Adipocyte (in vitro differentiated cells): ENCODE measurements around the gene TRAPPC13.
"Not testable (repeated sequence)": the region's sequence is repeated elsewhere in the genome, so short reads cannot be mapped to it uniquely, and the experiment has no call there.

Experiments
- DNase-seq: peaks from one replicate; pipeline ENCODE4 v3.0.0-alpha.2; 2015; ENCODE audit warnings: low read depth
- H3K27me3 ChIP-seq: replicated peaks from 2 replicates; pipeline ENCODE4 v1.7.0; 2013; ENCODE audit warnings: mild to moderate bottlenecking, low read length, moderate library complexity; ENCODE audit not compliant: control insufficient read depth, insufficient read depth
- H3K36me3 ChIP-seq: 2 replicates; pipeline ENCODE4 v1.7.0; 2013; ENCODE audit warnings: low read length, mild to moderate bottlenecking, moderate library complexity; ENCODE audit not compliant: control insufficient read depth, insufficient read depth, severe bottlenecking
- H3K4me1 ChIP-seq: 2 replicates; pipeline ENCODE4 v1.7.0; 2013; ENCODE audit warnings: mild to moderate bottlenecking, low read length, moderate library complexity; ENCODE audit not compliant: control insufficient read depth, insufficient read depth
- H3K4me3 ChIP-seq: 2 replicates; pipeline ENCODE4 v1.7.0; 2013; ENCODE audit warnings: mild to moderate bottlenecking, low read length, moderate library complexity
- H3K9ac ChIP-seq: 2 replicates; pipeline ENCODE4 v1.7.0; 2013; ENCODE audit warnings: mild to moderate bottlenecking, low read length, moderate library complexity
- H3K9me3 ChIP-seq: 2 replicates; pipeline ENCODE4 v1.7.0; 2013; ENCODE audit warnings: mild to moderate bottlenecking, low read length, moderate library complexity; ENCODE audit not compliant: control insufficient read depth

TRAPPC13 gene

DNA sequence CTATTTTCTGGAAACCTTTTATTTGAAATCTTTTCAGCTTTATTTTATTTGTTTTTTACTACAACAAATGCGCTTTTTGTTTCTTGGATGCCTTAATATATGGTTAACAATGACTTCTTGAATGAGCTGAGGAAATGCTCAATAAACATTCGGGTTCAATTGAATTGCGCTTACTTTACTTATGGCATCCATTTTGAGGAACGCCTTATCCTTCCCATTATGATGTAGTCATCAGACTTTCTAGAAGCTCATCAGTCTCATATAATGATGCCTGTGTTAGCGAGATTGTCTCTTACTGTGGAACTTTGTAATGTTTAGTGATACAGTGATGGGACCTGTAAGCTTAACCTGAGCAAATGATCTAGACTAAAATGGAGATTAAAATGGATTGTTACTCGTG lies 916 bp downstream of the TRAPPC13 start:
- H3K9me3 ChIP-seq, result no peaks in the 10 kb centered on the region
- no peaks in the 10 kb centered on the region for H3K27me3 ChIP-seq
- peaks cover 22% of the 10 kb centered on the region for H3K4me1 ChIP-seq
- H3K9ac ChIP-seq, result peak overlapping the region; percentile 93
- H3K36me3 ChIP-seq, result peaks cover 11% of the 10 kb centered on the region
- peak overlapping the region; percentile 97 for H3K4me3 ChIP-seq
- DNase-seq, result peak; percentile 2

- no peak overlapping the region for H3K4me3 ChIP-seq
- peaks cover 20% of the 10 kb centered on the region for H3K36me3 ChIP-seq
- DNase-seq, result no peak
- H3K9ac ChIP-seq, result no peak overlapping the region
- H3K4me1 ChIP-seq, result peaks cover 4% of the 10 kb centered on the region
- no peaks in the 10 kb centered on the region for H3K9me3 ChIP-seq
- no peaks in the 10 kb centered on the region for H3K27me3 ChIP-seq
Measured at GRCh38 chr5:65630981-65631380, 6.2 kb downstream of the TRAPPC13 start.

DNA sequence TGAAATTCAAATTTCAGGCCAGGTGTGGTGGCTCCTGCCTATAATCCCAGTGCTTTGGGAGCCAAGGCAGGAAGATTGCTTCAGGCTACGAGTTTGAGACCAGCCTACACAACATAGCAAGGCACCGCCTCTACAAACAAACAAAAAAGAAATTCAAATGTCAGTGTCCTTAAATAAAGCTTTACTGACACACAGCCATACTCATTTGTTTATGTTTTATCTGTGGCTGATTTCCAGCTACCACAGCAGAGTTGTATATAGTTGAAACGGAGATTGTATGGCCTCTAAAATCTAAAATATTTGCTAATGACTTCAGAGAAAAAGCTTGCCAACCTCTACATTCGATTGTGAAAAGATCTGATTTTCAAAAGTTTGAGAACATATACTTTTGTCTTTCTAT lies 15.4 kb downstream of the TRAPPC13 start:
- Histone ChIP-seq H3K4me1 (no peaks in the 10 kb centered on the region), H3K36me3 (peaks cover 52% of the 10 kb centered on the region), H3K27me3 (no peaks in the 10 kb centered on the region), H3K9me3 (no peaks in the 10 kb centered on the region), H3K4me3 (no peak overlapping the region), H3K9ac (no peak overlapping the region)
- no peak for DNase-seq

DNA sequence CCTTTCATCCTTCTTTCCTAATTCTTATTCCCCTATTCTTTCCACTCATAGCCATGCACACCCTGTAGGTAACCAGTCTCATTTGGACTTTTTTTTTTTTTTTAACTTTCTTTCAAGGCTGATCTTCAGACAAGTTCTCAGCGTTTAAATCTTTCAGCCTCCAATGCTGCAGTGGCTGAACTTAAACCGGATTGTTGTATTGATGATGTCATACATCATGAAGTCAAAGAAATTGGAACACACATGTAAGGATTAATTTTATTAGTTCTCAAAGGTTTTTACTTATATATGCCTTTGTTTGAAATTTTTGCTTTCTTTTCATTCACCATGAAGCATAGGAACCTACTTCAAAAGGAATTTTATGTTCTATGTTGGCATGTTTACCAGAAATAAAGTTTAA lies 22.1 kb downstream of the TRAPPC13 start:
- Histone ChIP-seq H3K27me3 (no peaks in the 10 kb centered on the region), H3K4me1 (no peaks in the 10 kb centered on the region), H3K9ac (no peak overlapping the region), H3K36me3 (peaks cover 18% of the 10 kb centered on the region), H3K9me3 (no peaks in the 10 kb centered on the region), H3K4me3 (no peak overlapping the region)
- no peak for DNase-seq

- no peaks in the 10 kb centered on the region for H3K27me3 ChIP-seq
- DNase-seq, result no peak
Measured at GRCh38 chr5:65647941-65648340, 23.1 kb downstream of the TRAPPC13 start.

DNA sequence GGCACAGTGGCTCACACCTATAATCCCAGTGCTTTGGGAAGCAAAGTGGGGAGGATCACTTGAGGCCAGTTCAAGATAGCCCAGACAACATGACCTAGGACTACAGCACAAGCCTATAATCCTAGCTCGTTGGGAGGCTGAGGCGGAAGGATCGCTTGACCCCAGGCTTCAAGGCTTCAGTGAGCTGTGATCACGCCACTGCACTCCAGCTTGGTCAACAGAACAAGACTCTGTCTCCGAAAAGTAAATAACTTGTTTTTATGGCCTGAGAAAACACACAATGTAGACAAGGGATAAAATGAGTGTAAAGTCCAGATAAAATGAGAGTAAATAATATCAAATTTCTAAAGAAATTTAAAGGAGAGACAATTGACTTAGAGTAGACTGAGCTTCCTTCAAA lies 26.3 kb downstream of the TRAPPC13 start:
- Histone ChIP-seq H3K4me1 (no peaks in the 10 kb centered on the region), H3K9me3 (no peaks in the 10 kb centered on the region), H3K4me3 (no peak overlapping the region), H3K9ac (no peak overlapping the region), H3K36me3 (peaks cover 35% of the 10 kb centered on the region), H3K27me3 (no peaks in the 10 kb centered on the region)
- no peak for DNase-seq

More at GRCh38 chr5:65647941-65648340, 23.1 kb downstream of the TRAPPC13 start:
- H3K9ac ChIP-seq, result no peak overlapping the region
- H3K9me3 ChIP-seq, result no peaks in the 10 kb centered on the region
- no peaks in the 10 kb centered on the region for H3K4me1 ChIP-seq
- H3K36me3 ChIP-seq, result peaks cover 27% of the 10 kb centered on the region
- no peak overlapping the region for H3K4me3 ChIP-seq

DNA sequence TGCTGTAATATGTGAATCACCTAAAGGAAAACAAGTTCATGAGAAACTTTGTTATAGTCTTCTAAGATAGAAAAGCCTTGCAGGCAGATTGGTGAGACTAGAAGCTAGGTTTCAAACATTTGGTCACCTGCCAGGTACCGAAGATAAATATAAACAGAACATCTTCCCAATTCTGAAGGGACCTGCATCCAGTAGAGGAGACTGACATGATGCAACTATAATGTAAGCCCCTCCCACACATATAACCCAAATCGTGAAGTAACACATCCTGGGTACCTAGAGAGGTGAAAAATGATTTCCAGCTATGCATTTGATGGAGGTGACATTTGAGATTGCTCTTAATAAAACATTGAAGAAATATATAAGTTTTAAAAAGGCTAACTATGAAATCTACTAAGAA lies 29.9 kb downstream of the TRAPPC13 start:
- Histone ChIP-seq H3K9me3 (no peaks in the 10 kb centered on the region), H3K4me1 (no peaks in the 10 kb centered on the region), H3K4me3 (no peak overlapping the region), H3K9ac (no peak overlapping the region), H3K36me3 (peaks cover 49% of the 10 kb centered on the region), H3K27me3 (no peaks in the 10 kb centered on the region)
- DNase-seq, result no peak

DNA sequence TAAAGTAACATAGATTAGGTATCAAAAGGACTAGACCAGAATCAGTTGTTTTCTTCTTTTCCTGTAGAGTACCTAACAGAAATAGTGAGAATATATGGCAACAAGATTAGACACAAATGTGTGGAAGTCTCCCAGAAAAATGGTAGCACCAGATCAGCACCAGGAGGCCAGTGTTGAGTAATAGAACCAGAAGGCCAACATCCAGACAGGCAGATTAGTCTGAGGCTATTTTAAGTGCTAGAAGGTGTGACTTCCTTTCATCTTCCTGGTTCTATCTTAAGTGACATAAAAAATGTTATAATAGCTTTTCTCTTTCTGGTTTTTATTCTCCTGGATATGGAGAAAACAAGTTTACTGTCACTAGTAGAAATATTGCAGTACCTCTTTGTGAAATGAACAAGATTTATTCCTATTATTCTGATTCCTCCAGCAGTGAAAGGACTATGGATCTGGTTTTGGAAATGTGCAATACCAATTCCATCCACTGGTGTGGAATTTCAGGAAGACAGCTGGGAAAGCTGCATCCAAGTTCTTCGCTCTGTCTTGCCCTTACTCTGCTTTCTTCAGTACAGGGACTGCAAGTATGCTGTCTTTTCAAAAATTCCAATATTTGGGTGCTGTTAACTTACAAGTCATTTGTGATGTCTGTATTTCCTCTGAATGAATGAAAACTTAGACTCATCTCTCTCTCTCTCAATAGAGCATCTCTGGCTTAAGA lies 39.1 kb downstream of the TRAPPC13 start:
- peak; percentile 14 for DNase-seq
- Histone ChIP-seq H3K27me3 (no peaks in the 10 kb centered on the region), H3K9ac (no peak overlapping the region), H3K4me3 (no peak overlapping the region), H3K36me3 (peaks cover 65% of the 10 kb centered on the region), H3K4me1 (peaks cover 4% of the 10 kb centered on the region), H3K9me3 (no peaks in the 10 kb centered on the region)

- no peaks in the 10 kb centered on the region for H3K4me1 ChIP-seq
Measured at GRCh38 chr5:65668696-65669095, 43.9 kb downstream of the TRAPPC13 start.

GRCh38 chr5:65672796-65673195 lies 48.0 kb downstream of the TRAPPC13 start:
- Histone ChIP-seq H3K9me3 (no peaks in the 10 kb centered on the region), H3K36me3 (peaks cover 29% of the 10 kb centered on the region), H3K4me3 (no peak overlapping the region), H3K9ac (no peak overlapping the region), H3K4me1 (no peaks in the 10 kb centered on the region), H3K27me3 (no peaks in the 10 kb centered on the region)
- peak; percentile 62 for DNase-seq

More at GRCh38 chr5:65668696-65669095, 43.9 kb downstream of the TRAPPC13 start:
- Histone ChIP-seq H3K36me3 (peaks cover 60% of the 10 kb centered on the region), H3K9me3 (no peaks in the 10 kb centered on the region), H3K27me3 (no peaks in the 10 kb centered on the region), H3K4me3 (no peak overlapping the region), H3K9ac (no peak overlapping the region)
- no peak for DNase-seq

DNA sequence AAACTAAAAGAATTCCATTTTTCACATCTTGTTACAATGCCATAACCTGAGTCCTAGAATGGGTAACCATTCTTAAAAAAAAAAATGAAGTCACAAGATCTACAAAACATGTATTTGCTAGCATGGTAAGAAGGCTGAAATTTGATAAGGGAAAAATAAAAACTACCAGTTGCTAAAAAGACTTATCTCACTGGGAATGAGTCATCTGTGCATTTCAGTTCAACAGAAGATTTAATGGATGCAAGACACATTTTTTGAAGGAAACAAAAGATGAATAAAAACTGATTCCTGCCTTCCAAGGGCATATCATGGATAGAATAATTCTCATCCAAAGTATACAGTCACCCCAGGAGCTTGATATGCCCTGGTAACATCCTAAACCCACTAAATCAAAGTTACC lies 49.9 kb downstream of the TRAPPC13 start:
- H3K4me3 ChIP-seq, result no peak overlapping the region
- peaks cover 24% of the 10 kb centered on the region for H3K36me3 ChIP-seq
- H3K9ac ChIP-seq, result no peak overlapping the region
- H3K9me3 ChIP-seq, result no peaks in the 10 kb centered on the region
- H3K27me3 ChIP-seq, result no peaks in the 10 kb centered on the region
- H3K4me1 ChIP-seq, result no peaks in the 10 kb centered on the region
- peak; percentile 3 for DNase-seq

GRCh38 chr5:65676056-65676455 lies 51.2 kb downstream of the TRAPPC13 start:
- not testable (repeated sequence) for H3K9ac ChIP-seq, H3K4me3 ChIP-seq, H3K27me3 ChIP-seq, H3K4me1 ChIP-seq, H3K9me3 ChIP-seq, DNase-seq
- H3K36me3 ChIP-seq, result peaks cover 20% of the 10 kb centered on the region
